ENCODE measurements around the gene ELL2. TPM values are rescaled to one million over a fixed set of nuclear protein-coding genes. Genes with fewer than 3 reads are reported as not detected.

The ELL2 gene
- total and polyA plus RNA-seq, 9 of the 15 experiments (the other 6 are each of a cell fraction or from before 2014, with no cell fraction given), result 4.3 to 18.3 (median 14.5) TPM

GRCh38 chr5:95876782-95877181, 84.9 kb downstream of the ELL2 start:
- in situ Hi-C loops (cut with MboI) (no loop called here), intact Hi-C loops (cut with micrococcal nuclease) (no loop called here)
- Histone ChIP-seq H3K9ac (ENCODE audit: insufficient read depth in 1 of 2, low read depth in 2 of 2, low read length in 2 of 2) (no peak overlapping the region), H2AFZ (ENCODE audit: low read depth, low read length) (no peak overlapping the region), H3K27me3 (ENCODE audit: control insufficient read depth in 2 of 2, insufficient read depth in 2 of 2, low read length in 2 of 2) (0 out of 5 replicates have a peak, but pooled peaks cover 2 to 5% of the 10 kb centered on the region in 2 experiments), H4K20me1 (replicated peaks; ENCODE audit: control insufficient read depth, insufficient read depth, low read length) (peaks cover 1% of the 10 kb centered on the region; the same call in 1 of the 2 replicates), H3K9me1 (ENCODE audit: control insufficient read depth, insufficient read depth, low read length) (no peaks in the 10 kb centered on the region), H3K36me3 (ENCODE audit: control insufficient read depth, insufficient read depth, low read length) (no peaks in the 10 kb centered on the region), H3K4me3 (no peak overlapping the region), H3K4me2 (ENCODE audit: insufficient read depth, low read length) (no peak overlapping the region), H3K79me2 (ENCODE audit: control insufficient read depth, insufficient read depth, low read length) (no peaks in the 10 kb centered on the region), H3K27ac (ENCODE audit: extremely low read depth, low read depth, low read length) (no peak overlapping the region), H3K4me1 (replicated peaks in 1 of 2; ENCODE audit: control insufficient read depth in 2 of 2, insufficient read depth in 2 of 2, low read length in 2 of 2) (peaks cover 7 to 8% of the 10 kb centered on the region in 2 experiments; a peak in 3 of 5 replicates), H3K9me3 (replicated peaks; ENCODE audit: control insufficient read depth, insufficient read depth, low read depth, low read length) (no peaks in the 10 kb centered on the region)
- no peak for DNase-seq (ENCODE audit: extremely low read depth in 1 of 4, low spot score in 3 of 4)
- POLR2A ChIA-PET, result no interaction called here
- no peak for ATAC-seq
- TF ChIP-seq, protein P1, sequence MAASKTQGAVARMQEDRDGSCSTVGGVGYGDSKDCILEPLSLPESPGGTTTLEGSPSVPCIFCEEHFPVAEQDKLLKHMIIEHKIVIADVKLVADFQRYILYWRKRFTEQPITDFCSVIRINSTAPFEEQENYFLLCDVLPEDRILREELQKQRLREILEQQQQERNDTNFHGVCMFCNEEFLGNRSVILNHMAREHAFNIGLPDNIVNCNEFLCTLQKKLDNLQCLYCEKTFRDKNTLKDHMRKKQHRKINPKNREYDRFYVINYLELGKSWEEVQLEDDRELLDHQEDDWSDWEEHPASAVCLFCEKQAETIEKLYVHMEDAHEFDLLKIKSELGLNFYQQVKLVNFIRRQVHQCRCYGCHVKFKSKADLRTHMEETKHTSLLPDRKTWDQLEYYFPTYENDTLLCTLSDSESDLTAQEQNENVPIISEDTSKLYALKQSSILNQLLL (CRISPR knock-in tag; IDR thresholded peaks at IDR 0.05; ENCODE audit: borderline replicate concordance), result no peak
- no peak for TF ChIP-seq KAT2B (IDR thresholded peaks at IDR 0.05; ENCODE audit: low read depth, low read length)
- TF ChIP-seq, protein P2, sequence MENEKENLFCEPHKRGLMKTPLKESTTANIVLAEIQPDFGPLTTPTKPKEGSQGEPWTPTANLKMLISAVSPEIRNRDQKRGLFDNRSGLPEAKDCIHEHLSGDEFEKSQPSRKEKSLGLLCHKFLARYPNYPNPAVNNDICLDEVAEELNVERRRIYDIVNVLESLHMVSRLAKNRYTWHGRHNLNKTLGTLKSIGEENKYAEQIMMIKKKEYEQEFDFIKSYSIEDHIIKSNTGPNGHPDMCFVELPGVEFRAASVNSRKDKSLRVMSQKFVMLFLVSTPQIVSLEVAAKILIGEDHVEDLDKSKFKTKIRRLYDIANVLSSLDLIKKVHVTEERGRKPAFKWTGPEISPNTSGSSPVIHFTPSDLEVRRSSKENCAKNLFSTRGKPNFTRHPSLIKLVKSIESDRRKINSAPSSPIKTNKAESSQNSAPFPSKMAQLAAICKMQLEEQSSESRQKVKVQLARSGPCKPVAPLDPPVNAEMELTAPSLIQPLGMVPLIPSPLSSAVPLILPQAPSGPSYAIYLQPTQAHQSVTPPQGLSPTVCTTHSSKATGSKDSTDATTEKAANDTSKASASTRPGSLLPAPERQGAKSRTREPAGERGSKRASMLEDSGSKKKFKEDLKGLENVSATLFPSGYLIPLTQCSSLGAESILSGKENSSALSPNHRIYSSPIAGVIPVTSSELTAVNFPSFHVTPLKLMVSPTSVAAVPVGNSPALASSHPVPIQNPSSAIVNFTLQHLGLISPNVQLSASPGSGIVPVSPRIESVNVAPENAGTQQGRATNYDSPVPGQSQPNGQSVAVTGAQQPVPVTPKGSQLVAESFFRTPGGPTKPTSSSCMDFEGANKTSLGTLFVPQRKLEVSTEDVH (IDR thresholded peaks at IDR 0.05; ENCODE audit: low read depth, partially characterized antibody), result no peak
- TF ChIP-seq BRF1 (IDR thresholded peaks at IDR 0.05; ENCODE audit: borderline replicate concordance, extremely low read depth, insufficient read length), result no peak
- no peak for TF ChIP-seq U2AF2 (optimal IDR thresholded peaks at IDR 0.05; ENCODE audit: low read depth, low read length)
- no peak for TF ChIP-seq STAG1 (CRISPR knock-in tag; IDR thresholded peaks at IDR 0.05; ENCODE audit: borderline replicate concordance)
- TF ChIP-seq SRSF9 (IDR thresholded peaks at IDR 0.05; ENCODE audit: borderline replicate concordance, low read depth, low read length), result no peak
- TF ChIP-seq TBP (optimal IDR thresholded peaks at IDR 0.05; ENCODE audit: low read depth, low read length), result no peak
- no peak for TF ChIP-seq NFXL1 (CRISPR knock-in tag; IDR thresholded peaks at IDR 0.05)
- TF ChIP-seq ELF1 (tag; IDR thresholded peaks at IDR 0.05), result no peak
- 28% methylated on average over 2 of the region's 2 CpGs for WGBS (ENCODE audit: insufficient coverage, low coverage, missing lambda C conversion rate)
- FAIRE-seq, result peak; percentile 26
- BruUV-seq (replicated peaks), result no TSS peak
- CTCF ChIA-PET (ENCODE audit: low intra/inter-chr PET ratio), result no interaction called here

All from K562 (cell line).